Sigmoid colon (tissue), 7 donors: Measurements from ENCODE around the gene SYTL2. TPM values are rescaled to one million over a fixed set of nuclear protein-coding genes. Genes with fewer than 3 reads are reported as not detected.
"Not testable (repeated sequence)": the region's sequence is repeated elsewhere in the genome, so short reads cannot be mapped to it uniquely, and the experiment has no call there.

ENCODE experiments used
- DNase-seq: peaks from one replicate; pipeline ENCODE4 v3.0.0-alpha.2; 2019
- H3K27ac ChIP-seq, 4 donors: fragments of 200-600 bp; sonication (generic); one replicate each; pipeline ENCODE4 v1.5.1; 2016 to 2019; ENCODE audit warnings: mild to moderate bottlenecking in 1 of 4
- H3K27me3 ChIP-seq, 3 donors: fragments of 200-600 bp; sonication (generic); one replicate each; pipeline ENCODE4 v1.5.1; 2019; ENCODE audit warnings: mild to moderate bottlenecking in 1 of 3
- H3K36me3 ChIP-seq, 4 donors: fragments of 200-600 bp; sonication (generic); one replicate each; pipeline ENCODE4 v1.5.1; 2016 to 2019
- H3K4me1 ChIP-seq, 4 donors: fragments of 200-600 bp; sonication (generic); one replicate each; pipeline ENCODE4 v1.5.1; 2017 to 2019
- H3K4me3 ChIP-seq, 4 donors: fragments of 200-600 bp; sonication (generic); one replicate each; pipeline ENCODE4 v1.5.1; 2017 to 2019; ENCODE audit warnings: mild to moderate bottlenecking in 2 of 4, moderate library complexity in 1 of 4
- H3K9me3 ChIP-seq, 4 donors: fragments of 200-600 bp in 3 of 4; sonication (generic) in 3 of 4; one replicate each; pipeline versions ENCODE4 v1.5.1 to v1.6.1; 2013 to 2019
- EP300 ChIP-seq, 4 donors: sonication (generic); formaldehyde crosslinking; IDR thresholded peaks; one replicate each; pipeline ENCODE4 v1.6.1; 2017; ENCODE audit warnings: antibody characterized with exemption in 4 of 4
- POLR2A ChIP-seq, 2 donors: fragments of 450-650 bp; IDR thresholded peaks; one replicate each; pipeline ENCODE4 v1.6.1; 2016; ENCODE audit warnings: antibody characterized with exemption in 2 of 2, mild to moderate bottlenecking in 2 of 2, moderate library complexity in 2 of 2
- POLR2AphosphoS5 ChIP-seq, 4 donors: sonication (generic); formaldehyde crosslinking; IDR thresholded peaks; one replicate each; pipeline ENCODE4 v1.6.1; 2017; ENCODE audit warnings: antibody characterized with exemption in 4 of 4
- WGBS, 2 donors: extraction: QIAGEN DNeasy Blood & Tissue Kit; methylation state at CpG; one replicate each; pipeline ENCODE4 v1.1.7; 2013; 5-methylcytosine and 5-hydroxymethylcytosine counted together
- intact Hi-C: fragments of 100-400 bp; cut with DNase I; formaldehyde crosslinking; loops from one replicate; pipeline ENCODE4 v1.15.1; 2023
- polyA plus RNA-seq, 3 donors: library from polyadenylated mRNA; stranded (reverse); fragments of 200-250 nt; gene quantifications; one replicate each; pipeline ENCODE4 v1.2.3, GENCODE V29; 2013
- total RNA-seq, 4 donors: library from RNA; depleted of rRNA; stranded (reverse); fragments of >200 nt; gene quantifications; one replicate each; pipeline ENCODE4 v1.1.0, GENCODE V29; 2016
- TF ChIP-seq, protein P1 (sequence below), 4 experiments: fragments of 450-650 bp in 3 of 4; fragments of 200-600 bp in 1 of 4; IDR thresholded peaks; one replicate each; pipeline ENCODE4 v1.5.1; 2016 to 2019; ENCODE audit warnings: antibody characterized with exemption in 4 of 4, mild to moderate bottlenecking in 3 of 4, moderate library complexity in 2 of 4
- donor health status: healthy with polysubstance abuse.
- donor health status: Bipolar disorder and iron deficiency.
- donor health status: healthy.

Gene SYTL2
- total and polyA plus RNA-seq, 7 donors: 9.0 to 104 (median 30.2) TPM

GRCh38 chr11:85779956-85780640 is 30.8 kb downstream of the SYTL2 start:
- H3K27me3 ChIP-seq: no peaks in the 10 kb centered on the region
- H3K36me3 ChIP-seq: no peaks in the 10 kb centered on the region
- no peak overlapping the region for H3K27ac ChIP-seq
- intact Hi-C loops: no loop called here
- no peak for DNase-seq
- TF ChIP-seq, protein P1, sequence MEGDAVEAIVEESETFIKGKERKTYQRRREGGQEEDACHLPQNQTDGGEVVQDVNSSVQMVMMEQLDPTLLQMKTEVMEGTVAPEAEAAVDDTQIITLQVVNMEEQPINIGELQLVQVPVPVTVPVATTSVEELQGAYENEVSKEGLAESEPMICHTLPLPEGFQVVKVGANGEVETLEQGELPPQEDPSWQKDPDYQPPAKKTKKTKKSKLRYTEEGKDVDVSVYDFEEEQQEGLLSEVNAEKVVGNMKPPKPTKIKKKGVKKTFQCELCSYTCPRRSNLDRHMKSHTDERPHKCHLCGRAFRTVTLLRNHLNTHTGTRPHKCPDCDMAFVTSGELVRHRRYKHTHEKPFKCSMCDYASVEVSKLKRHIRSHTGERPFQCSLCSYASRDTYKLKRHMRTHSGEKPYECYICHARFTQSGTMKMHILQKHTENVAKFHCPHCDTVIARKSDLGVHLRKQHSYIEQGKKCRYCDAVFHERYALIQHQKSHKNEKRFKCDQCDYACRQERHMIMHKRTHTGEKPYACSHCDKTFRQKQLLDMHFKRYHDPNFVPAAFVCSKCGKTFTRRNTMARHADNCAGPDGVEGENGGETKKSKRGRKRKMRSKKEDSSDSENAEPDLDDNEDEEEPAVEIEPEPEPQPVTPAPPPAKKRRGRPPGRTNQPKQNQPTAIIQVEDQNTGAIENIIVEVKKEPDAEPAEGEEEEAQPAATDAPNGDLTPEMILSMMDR (IDR thresholded peaks at IDR 0.05): no peak
- TF ChIP-seq POLR2AphosphoS5 (IDR thresholded peaks at IDR 0.05) (no peak), POLR2A (IDR thresholded peaks at IDR 0.05) (no peak), EP300 (IDR thresholded peaks at IDR 0.05) (no peak)
- no peaks in the 10 kb centered on the region for H3K4me1 ChIP-seq
- WGBS, 2 donors: 19 to 62% methylated on average over 3 of the region's 3 CpGs
- no peak overlapping the region for H3K4me3 ChIP-seq
- H3K9me3 ChIP-seq: peaks cover 0 to 4% (median 0%) of the 10 kb centered on the region in 4 donors

GRCh38 chr11:85777603-85777972 is 33.4 kb downstream of the SYTL2 start:
- H3K4me3 ChIP-seq, DNase-seq, H3K4me1 ChIP-seq, H3K36me3 ChIP-seq, intact Hi-C loops, H3K27me3 ChIP-seq, H3K9me3 ChIP-seq, H3K27ac ChIP-seq: not testable (repeated sequence)
- WGBS, 2 donors: 42 to 70% methylated on average over 3 of the region's 3 CpGs

GRCh38 chr11:85776951-85777602 is 33.9 kb downstream of the SYTL2 start:
- Histone ChIP-seq H3K27me3 (no peaks in the 10 kb centered on the region), H3K36me3 (no peaks in the 10 kb centered on the region), H3K4me3 (no peak overlapping the region), H3K27ac (no peak overlapping the region), H3K9me3 (peaks cover 0 to under 1% (median 0%) of the 10 kb centered on the region in 4 donors), H3K4me1 (peaks cover 0 to 9% (median 0%) of the 10 kb centered on the region in 4 donors)
- no peak for DNase-seq
- TF ChIP-seq POLR2AphosphoS5 (IDR thresholded peaks at IDR 0.05): no peak
- TF ChIP-seq EP300 (IDR thresholded peaks at IDR 0.05): no peak
- TF ChIP-seq, protein P1 (IDR thresholded peaks at IDR 0.05): no peak
- TF ChIP-seq POLR2A (IDR thresholded peaks at IDR 0.05): no peak
- intact Hi-C loops: no loop called here
- 20 to 68% methylated on average over 1 of the region's 1 CpG for WGBS, 2 donors

GRCh38 chr11:85774256-85775101 is 36.5 kb downstream of the SYTL2 start:
- Histone ChIP-seq H3K36me3 (no peaks in the 10 kb centered on the region), H3K27ac (no peak overlapping the region), H3K9me3 (peaks cover 0 to 2% (median 0%) of the 10 kb centered on the region in 4 donors), H3K27me3 (no peaks in the 10 kb centered on the region), H3K4me3 (no peak overlapping the region), H3K4me1 (peaks cover 0 to 9% (median 0%) of the 10 kb centered on the region in 4 donors)
- no peak for DNase-seq
- no peak for TF ChIP-seq POLR2A (IDR thresholded peaks at IDR 0.05)
- TF ChIP-seq, protein P1 (IDR thresholded peaks at IDR 0.05): no peak
- TF ChIP-seq POLR2AphosphoS5 (IDR thresholded peaks at IDR 0.05): no peak
- TF ChIP-seq EP300 (IDR thresholded peaks at IDR 0.05): no peak
- WGBS, 2 donors: 19 to 45% methylated on average over 4 of the region's 4 CpGs
- intact Hi-C loops: no loop called here

DNA sequence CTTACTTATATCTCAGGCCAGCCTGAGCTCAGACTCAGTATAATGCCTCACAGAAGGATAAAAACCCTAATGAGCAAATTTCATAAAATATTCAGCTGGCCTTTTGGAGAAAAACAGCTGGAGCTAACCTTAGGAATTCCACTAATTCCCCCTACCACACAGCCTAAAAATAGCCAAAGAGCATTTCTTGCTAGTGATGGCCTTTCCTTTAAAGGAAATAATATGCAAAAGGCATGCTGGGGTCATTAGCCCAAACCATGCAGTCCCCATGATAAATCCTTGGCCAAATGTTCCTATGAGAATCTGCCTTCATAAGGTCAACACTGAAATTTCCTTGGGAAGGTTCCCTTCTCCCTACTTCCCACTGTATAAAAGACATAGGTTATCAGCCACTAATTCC is 38.2 kb downstream of the SYTL2 start:
- H3K36me3 ChIP-seq: no peaks in the 10 kb centered on the region
- no peaks in the 10 kb centered on the region for H3K27me3 ChIP-seq
- intact Hi-C loops: no loop called here
- H3K4me3 ChIP-seq: no peak overlapping the region
- TF ChIP-seq EP300 (IDR thresholded peaks at IDR 0.05): no peak
- TF ChIP-seq, protein P1 (IDR thresholded peaks at IDR 0.05): no peak
- TF ChIP-seq POLR2A (IDR thresholded peaks at IDR 0.05): no peak
- TF ChIP-seq POLR2AphosphoS5 (IDR thresholded peaks at IDR 0.05): no peak
- peaks cover 0 to 2% (median 0%) of the 10 kb centered on the region in 4 donors for H3K9me3 ChIP-seq
- peak overlapping the region in 1 of 4 donors; percentile 39 for H3K27ac ChIP-seq
- peaks cover 0 to 9% (median 0%) of the 10 kb centered on the region in 4 donors for H3K4me1 ChIP-seq
- no peak for DNase-seq
